RWPE1 (cell line): Measurements from ENCODE around the gene RRAGD.

Source experiments
- CTCF ChIA-PET: fragments of 350-600 bp; sonication (Branson Sonifier 250); formaldehyde crosslinking; extraction: SDS; loops from one replicate; lab custom pipeline; 2021; lab: Yijun Ruan, JAX
- POLR2A ChIA-PET: fragments of 400-600 bp; formaldehyde crosslinking; extraction: SDS; loops from one replicate; lab custom pipeline; 2020; ENCODE audit warnings: antibody characterized with exemption; ENCODE audit not compliant: low non-redundant PET; lab: Yijun Ruan, JAX
- DNase-seq: peaks from one replicate; pipeline ENCODE4 v3.0.0; 2012; ENCODE audit warnings: low spot score
- H3K27ac ChIP-seq: fragments of 450-650 bp; 2 replicates; pipeline ENCODE4 v1.5.1; 2017
- TF ChIP-seq, protein P1 (sequence below): fragments of 450-650 bp; conservative IDR thresholded peaks from 2 replicates; pipeline ENCODE4 v1.5.1; 2017; ENCODE audit warnings: low read depth, mild to moderate bottlenecking

The RRAGD gene

DNA sequence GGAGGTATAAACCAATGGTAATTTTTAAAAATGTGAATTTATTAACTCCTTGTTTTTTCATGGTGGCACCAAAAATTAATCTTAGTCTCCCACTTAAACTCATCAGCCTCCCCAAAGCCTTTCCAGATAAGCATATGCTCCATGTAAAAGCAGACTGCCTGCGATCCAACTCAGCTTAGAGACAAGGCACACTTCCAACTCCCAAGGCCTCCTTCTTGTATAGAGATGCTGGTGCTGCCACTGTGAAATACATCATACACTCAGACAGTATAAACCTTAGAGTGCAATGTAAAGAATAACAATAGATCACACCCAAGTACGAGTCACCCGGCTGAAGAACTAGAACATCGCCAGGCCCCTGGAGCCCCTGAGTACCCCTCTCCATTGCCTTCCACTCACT is 22.9 kb upstream of the RRAGD start:
- no peak overlapping the region for H3K27ac ChIP-seq
- TF ChIP-seq, protein P1, sequence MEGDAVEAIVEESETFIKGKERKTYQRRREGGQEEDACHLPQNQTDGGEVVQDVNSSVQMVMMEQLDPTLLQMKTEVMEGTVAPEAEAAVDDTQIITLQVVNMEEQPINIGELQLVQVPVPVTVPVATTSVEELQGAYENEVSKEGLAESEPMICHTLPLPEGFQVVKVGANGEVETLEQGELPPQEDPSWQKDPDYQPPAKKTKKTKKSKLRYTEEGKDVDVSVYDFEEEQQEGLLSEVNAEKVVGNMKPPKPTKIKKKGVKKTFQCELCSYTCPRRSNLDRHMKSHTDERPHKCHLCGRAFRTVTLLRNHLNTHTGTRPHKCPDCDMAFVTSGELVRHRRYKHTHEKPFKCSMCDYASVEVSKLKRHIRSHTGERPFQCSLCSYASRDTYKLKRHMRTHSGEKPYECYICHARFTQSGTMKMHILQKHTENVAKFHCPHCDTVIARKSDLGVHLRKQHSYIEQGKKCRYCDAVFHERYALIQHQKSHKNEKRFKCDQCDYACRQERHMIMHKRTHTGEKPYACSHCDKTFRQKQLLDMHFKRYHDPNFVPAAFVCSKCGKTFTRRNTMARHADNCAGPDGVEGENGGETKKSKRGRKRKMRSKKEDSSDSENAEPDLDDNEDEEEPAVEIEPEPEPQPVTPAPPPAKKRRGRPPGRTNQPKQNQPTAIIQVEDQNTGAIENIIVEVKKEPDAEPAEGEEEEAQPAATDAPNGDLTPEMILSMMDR = no peak
- ChIA-PET POLR2A (no interaction called here), CTCF (interaction anchor here (0.6 to 0.9 kb wide), 2 partner anchors 78 to 175 kb away, joined by 4 to 5 read pairs; no protein-coding TSS in a partner anchor)
- no peak for DNase-seq

DNA sequence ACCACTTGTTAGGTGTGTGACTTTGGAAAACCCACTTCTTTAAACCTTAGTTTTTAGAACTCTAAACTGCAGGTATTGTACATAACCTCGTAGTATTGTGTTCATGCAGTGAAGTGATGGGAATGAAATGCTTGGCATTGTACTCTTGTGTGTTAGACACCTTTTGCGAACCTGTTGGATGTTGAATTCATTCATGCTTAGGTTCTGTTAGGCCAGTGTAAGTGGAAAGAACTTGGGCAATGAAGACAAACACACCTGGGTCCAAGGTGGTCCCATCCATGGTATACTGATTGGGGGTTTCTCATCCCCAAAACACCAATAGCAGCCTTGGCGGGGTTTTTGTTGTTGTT is 22.1 kb upstream of the RRAGD start:
- ChIA-PET POLR2A (no interaction called here), CTCF (interaction anchor here (0.6 kb wide), 1 partner anchor 77 kb away, joined by 5 read pairs; no protein-coding TSS in a partner anchor)
- no peak for DNase-seq
- H3K27ac ChIP-seq = no peak overlapping the region
- TF ChIP-seq, protein P1 = no peak

DNA sequence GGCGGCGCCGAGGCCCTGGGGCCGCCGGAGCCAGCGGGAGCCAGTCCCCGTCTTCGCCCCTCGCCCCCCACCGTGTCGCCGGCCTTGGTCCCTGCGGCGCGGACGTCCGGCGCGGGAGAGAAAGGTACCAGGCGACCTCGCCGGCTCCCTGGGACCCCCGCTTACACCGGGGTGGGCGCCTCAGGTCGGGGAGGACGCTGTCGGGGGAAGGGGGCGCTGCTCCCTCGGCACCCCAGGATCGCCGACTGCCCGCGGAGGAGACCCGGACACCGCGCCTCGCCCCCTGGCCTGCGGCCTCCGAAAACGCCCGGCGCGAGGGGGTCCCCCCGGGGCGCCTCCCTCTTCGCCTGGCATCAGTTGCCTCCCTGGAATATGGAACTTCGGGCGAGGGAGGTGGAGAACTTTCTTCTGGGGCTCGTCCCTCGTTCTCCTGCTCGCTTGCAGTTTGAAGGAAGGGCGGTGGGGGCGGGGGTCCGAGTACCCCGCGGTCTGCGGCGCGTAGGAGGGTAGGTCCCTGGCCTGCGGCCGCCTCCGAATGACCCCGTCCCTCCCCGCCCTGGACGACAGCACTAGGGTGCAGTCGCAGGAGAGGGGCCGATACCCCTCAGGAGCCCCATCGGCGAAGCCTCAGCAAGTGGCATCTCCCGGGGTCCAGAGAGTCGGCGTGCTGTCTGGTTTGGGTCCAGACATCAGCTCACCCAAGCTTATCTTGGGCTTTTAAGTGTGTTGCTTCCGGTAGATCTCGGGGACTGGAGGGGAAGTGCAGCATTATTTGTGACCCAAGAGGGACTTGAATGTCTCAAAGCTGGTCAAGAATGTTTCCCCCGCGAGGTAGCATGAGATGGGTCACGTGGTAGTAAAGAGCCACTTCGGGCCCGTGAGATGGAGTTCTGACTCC is 21.4 kb upstream of the RRAGD start:
- no peak overlapping the region for H3K27ac ChIP-seq
- TF ChIP-seq, protein P1 = peak; percentile 65
- DNase-seq = no peak
- CTCF ChIA-PET = interaction anchor here (1.1 to 1.4 kb wide), 2 partner anchors 11 to 176 kb away, joined by 3 to 4 read pairs; no protein-coding TSS in a partner anchor
- POLR2A ChIA-PET = no interaction called here

DNA sequence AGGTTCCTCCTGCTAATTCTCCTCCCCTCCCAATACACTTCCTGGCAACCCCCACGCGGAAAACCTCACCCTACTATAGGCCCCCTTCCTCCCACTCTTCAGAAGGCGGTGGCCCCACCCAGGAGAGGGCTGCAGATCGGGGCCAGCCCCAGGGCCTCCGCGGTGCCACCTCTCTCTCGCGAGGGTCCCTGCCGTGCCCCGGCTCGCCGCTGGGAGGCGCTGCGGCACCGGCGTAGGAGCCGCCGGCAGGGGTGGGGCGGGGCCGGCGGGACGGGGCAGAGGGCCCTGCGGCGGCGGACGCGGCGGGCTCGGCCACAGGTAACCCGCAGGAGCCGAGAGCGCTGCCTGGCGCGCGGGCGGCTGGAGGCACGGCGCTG is 20.8 kb upstream of the RRAGD start, which contains the start of gene ANKRD6:
Gene ANKRD6 (plus strand): TSS at position 278 of the 377 bp plus-strand sequence. CDS start 133,825 bp downstream, outside the sequence.
- DNase-seq = peak; percentile 79
- ChIA-PET POLR2A (no interaction called here), CTCF (interaction anchor here (0.6 to 1.4 kb wide), 10 partner anchors 11 to 1416 kb away, joined by 3 to 6 read pairs (median 3); no protein-coding TSS in a partner anchor)
- TF ChIP-seq, protein P1 = peak; percentile 95
- no peak within 1 kb of the TSS for H3K27ac ChIP-seq

DNA sequence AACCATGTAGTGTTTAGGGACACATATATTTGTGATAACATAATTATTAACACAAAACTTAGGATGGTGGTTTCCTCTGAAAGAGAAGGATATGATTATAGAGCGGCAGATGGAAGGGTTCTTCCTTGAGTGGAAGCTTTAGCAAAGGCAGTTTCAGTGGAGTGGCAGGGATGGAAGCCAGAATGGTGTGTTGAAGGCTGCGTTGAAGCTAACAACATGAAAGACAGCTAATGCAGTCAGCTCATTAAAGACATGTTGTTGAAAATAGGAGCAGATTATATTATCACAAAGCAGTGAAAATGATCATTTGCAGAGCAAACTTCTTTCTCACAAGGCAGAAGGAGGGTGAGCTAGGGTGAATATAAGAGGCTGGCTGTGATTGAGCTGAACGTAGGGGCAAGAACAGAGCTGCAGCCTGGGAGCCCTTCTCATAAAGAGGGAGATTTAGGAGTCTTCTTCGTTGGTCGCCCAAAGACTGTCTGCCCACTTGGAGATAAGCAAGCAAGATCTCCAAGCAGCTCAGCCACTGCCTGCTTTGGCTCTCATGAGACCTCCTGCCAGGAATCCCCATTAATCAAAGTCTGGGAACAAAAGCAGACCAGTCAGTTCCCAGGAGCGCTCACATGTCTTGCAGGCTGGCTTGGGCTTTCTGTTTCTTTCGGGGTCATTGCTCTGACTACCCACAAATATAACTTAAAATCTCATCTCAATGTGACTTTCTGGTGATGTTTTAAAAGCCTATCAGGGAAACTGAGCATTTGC is 18.3 kb upstream of the RRAGD start:
- TF ChIP-seq, protein P1 = no peak
- ChIA-PET POLR2A (no interaction called here), CTCF (interaction anchor here (0.6 to 0.7 kb wide), 2 partner anchors 260 to 397 kb away, joined by 3 read pairs; no protein-coding TSS in a partner anchor)
- no peak overlapping the region for H3K27ac ChIP-seq
- no peak for DNase-seq

DNA sequence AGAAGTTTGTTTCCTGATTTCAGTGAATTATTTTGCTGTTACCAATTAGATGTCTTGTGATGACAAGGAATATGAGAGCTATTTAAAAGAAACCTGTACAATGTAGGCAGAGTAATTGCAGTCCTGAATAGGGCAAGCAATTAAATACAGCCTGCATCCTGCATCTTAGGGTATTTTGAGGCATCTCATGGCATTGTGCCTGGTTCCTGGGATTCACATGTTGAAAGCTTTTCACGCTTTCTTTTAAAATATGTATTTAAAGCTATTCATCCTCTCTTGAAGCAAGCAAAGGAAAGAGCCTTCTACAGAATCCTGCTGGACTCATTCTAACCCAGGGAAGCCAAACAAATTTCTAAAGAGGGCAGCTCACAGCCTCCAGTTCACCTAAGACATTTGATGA is 4.7 kb upstream of the RRAGD start:
- CTCF ChIA-PET = no interaction called here
- no peak overlapping the region for H3K27ac ChIP-seq
- DNase-seq = no peak
- TF ChIP-seq, protein P1 = no peak
- POLR2A ChIA-PET = no interaction called here
